ENCODE results near the gene SORCS2.

Gene SORCS2

DNA sequence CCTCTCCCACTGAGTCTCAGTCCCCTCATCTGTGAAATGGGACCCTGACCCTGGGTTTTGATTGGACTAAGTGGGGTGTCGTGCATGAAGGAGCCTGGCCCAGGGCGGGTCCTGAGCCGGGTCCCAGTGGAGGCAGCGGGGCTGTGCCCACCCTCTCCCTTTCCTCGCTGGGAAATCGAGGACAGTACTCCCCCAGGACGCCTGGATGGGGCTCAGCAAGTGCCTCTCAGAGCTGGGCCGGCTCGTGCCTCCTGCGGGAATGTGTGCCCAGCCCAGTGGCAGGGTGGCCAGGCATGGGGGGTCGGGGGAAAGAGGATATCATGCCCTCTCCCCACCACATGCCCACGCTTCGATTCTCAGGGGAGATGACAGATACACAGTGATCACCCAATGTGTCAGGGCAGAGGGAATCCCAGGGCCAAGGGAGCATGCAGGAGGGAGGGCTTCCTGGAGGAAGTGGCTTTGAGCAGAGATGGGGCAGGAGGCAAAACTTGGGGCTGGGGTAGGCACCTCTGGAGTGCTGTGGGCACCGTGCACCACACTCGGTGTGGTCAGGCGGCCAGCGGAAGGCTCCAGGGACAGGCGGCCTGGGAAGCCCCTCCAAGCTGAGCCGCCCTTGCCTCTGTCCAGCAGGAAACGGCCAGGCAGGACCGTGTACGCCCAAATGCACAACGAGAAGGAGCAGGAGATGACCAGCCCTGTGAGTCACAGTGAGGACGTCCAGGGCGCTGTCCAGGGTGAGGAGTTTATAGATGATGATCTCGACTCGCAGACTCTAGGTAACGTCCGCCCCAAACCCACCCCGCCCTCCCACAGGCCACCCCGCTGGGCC is 544.3 kb downstream of the SORCS2 start:
- H3K36me3 ChIP-seq (ENCODE audit: control insufficient read depth, insufficient read depth, low read length) = no peaks in the 10 kb centered on the region
- H3K9me3 ChIP-seq (ENCODE audit: control insufficient read depth, insufficient read depth, low read depth, low read length) = no peaks in the 10 kb centered on the region
- H3K27ac ChIP-seq (ENCODE audit: low read depth, low read length) = no peak overlapping the region
- H3K27me3 ChIP-seq (ENCODE audit: control insufficient read depth, insufficient read depth, low read length) = no peaks in the 10 kb centered on the region
- no peak overlapping the region for H3K4me3 ChIP-seq (ENCODE audit: low read depth, low read length)
- H3K4me1 ChIP-seq (ENCODE audit: control insufficient read depth, insufficient read depth, low read length) = no peaks in the 10 kb centered on the region
- no peak overlapping the region for H3K9ac ChIP-seq (ENCODE audit: low read length)

GRCh38 chr4:7737268-7737645 is 544.9 kb downstream of the SORCS2 start:
- Histone ChIP-seq H3K4me1 (ENCODE audit: control insufficient read depth, insufficient read depth, low read length) (no peaks in the 10 kb centered on the region), H3K36me3 (ENCODE audit: control insufficient read depth, insufficient read depth, low read length) (no peaks in the 10 kb centered on the region), H3K27me3 (ENCODE audit: control insufficient read depth, insufficient read depth, low read length) (no peaks in the 10 kb centered on the region), H3K9me3 (ENCODE audit: control insufficient read depth, insufficient read depth, low read depth, low read length) (no peaks in the 10 kb centered on the region), H3K27ac (ENCODE audit: low read depth, low read length) (no peak overlapping the region), H3K9ac (ENCODE audit: low read length) (no peak overlapping the region), H3K4me3 (ENCODE audit: low read depth, low read length) (no peak overlapping the region)

GRCh38 chr4:7737752-7738457 is 545.6 kb downstream of the SORCS2 start:
- no peaks in the 10 kb centered on the region for H3K27me3 ChIP-seq (ENCODE audit: control insufficient read depth, insufficient read depth, low read length)
- no peaks in the 10 kb centered on the region for H3K4me1 ChIP-seq (ENCODE audit: control insufficient read depth, insufficient read depth, low read length)
- no peaks in the 10 kb centered on the region for H3K36me3 ChIP-seq (ENCODE audit: control insufficient read depth, insufficient read depth, low read length)
- no peaks in the 10 kb centered on the region for H3K9me3 ChIP-seq (ENCODE audit: control insufficient read depth, insufficient read depth, low read depth, low read length)
- H3K4me3 ChIP-seq (ENCODE audit: low read depth, low read length) = no peak overlapping the region
- H3K9ac ChIP-seq (ENCODE audit: low read length) = no peak overlapping the region
- no peak overlapping the region for H3K27ac ChIP-seq (ENCODE audit: low read depth, low read length)

DNA sequence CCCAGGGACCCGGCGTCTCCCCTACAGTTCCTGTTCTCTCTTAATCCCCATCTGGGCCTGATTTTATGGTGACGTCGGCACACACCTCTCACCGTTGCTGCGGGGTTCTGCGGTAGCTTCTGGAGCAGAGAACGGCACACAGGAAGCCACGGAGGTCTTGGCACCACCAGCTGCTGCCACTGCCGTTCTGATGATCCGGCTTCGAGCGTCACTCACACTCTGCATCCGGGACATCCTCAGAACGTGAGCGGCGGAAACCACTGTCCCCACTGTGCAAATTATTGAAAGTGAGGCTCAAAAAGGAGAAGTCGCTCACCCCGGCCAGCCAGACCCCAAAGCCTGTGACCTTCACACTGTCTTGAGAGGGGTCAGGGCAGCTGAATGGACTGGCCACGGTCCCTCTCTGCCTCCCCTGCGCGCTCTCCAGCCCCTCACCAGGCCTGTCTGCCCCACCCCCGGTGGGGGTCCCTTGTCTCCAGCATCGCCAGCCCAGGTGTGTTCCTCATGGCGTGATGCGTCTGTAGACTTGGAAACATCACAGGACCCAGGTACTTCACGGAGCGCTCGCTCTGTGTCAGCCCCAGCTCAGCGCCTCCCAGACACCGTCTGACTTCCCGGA is 546.2 kb downstream of the SORCS2 start:
- H3K36me3 ChIP-seq (ENCODE audit: control insufficient read depth, insufficient read depth, low read length) = no peaks in the 10 kb centered on the region
- no peaks in the 10 kb centered on the region for H3K4me1 ChIP-seq (ENCODE audit: control insufficient read depth, insufficient read depth, low read length)
- H3K27me3 ChIP-seq (ENCODE audit: control insufficient read depth, insufficient read depth, low read length) = no peaks in the 10 kb centered on the region
- H3K9me3 ChIP-seq (ENCODE audit: control insufficient read depth, insufficient read depth, low read depth, low read length) = no peaks in the 10 kb centered on the region
- H3K9ac ChIP-seq (ENCODE audit: low read length) = no peak overlapping the region
- no peak overlapping the region for H3K27ac ChIP-seq (ENCODE audit: low read depth, low read length)
- no peak overlapping the region for H3K4me3 ChIP-seq (ENCODE audit: low read depth, low read length)

DNA sequence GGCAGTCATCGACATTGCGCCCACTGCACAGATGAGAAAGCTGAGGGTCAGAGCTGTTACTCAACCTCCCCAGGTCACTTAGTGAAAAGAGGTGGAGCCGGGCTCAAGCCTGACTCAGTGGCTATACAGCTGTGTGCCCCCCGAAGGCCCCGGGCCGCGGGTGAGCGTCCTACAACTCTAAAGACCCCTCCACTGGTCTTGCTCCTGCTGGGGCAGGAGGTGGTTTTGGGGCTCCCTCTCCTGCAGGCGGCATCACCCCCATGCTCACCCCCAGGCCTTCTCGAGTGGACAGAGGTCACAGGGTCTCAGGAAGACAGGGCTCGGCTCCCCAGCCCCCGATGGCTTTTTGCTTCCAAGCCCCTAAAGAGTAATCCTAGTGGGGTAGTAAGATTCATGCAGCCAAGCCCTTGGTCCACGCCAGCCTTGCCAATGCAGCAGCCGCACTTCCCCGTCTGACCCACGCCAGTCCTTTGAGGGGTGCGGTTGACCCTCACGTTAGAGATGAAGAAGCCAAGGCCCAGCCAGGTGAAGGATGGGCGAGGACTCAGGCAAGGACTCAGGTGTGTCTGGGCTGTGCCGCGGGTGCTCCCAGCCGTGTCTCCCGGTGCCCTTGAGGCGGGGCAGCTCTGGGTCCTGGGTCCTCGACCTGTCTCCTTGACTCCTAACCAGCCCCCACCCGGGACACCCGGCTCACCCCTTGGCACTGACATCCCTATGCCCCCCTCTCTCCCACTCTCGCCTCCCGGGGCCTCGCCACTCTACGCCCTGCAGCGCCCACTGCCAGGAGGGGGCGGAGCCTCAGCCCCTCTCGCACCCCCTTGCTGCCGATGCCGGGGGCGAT is 547.0 kb downstream of the SORCS2 start:
- Histone ChIP-seq H3K36me3 (ENCODE audit: control insufficient read depth, insufficient read depth, low read length) (no peaks in the 10 kb centered on the region), H3K4me1 (ENCODE audit: control insufficient read depth, insufficient read depth, low read length) (no peaks in the 10 kb centered on the region), H3K27me3 (ENCODE audit: control insufficient read depth, insufficient read depth, low read length) (no peaks in the 10 kb centered on the region), H3K9ac (ENCODE audit: low read length) (no peak overlapping the region), H3K9me3 (ENCODE audit: control insufficient read depth, insufficient read depth, low read depth, low read length) (no peaks in the 10 kb centered on the region), H3K4me3 (ENCODE audit: low read depth, low read length) (no peak overlapping the region), H3K27ac (ENCODE audit: low read depth, low read length) (no peak overlapping the region)

DNA sequence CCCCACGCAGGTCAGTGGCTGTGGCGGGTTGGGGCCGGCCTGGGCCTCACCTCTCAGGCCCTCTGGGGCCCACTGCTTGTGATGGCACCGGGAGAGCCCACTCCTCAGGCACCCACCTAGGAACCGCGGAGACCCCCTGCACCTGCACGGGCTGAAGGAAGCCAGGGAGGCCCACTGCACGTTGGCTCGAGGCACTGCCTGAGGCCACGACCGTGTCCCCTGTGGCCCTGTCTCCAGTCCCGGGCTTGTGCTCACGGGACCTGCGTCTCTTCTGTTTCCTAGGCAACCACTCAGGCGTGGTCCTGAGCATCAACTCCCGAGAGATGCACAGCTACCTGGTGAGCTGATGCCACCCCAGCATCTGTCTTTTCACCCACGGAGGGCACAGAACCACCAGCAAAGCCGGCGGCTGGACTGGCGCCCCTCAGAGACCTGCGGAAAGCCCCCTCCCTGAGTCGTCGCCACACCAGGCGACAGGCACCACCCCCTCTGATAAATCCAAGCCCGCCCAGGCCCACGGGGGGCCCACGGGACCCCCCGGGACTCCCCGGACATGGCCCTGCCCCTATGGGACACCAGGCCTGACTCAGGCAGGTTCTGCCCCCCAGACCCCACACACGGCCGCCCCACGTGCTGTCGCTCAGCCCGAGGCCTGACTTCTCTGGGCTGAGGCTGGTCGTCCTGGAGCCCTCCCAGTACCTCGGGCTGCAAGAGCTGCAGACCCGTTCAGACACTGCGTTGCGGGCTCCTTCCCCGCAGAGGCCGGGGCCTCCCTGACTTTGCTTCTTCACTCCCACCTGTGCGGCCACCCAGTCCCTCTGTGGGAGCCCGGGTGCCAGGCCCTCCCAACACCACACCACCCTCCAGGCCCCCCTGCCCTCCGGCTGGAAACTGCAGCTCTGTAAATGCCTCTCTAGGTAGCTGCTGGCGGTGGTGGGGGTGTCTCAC is 547.9 kb downstream of the SORCS2 start:
- H3K9ac ChIP-seq (ENCODE audit: low read length) = no peak overlapping the region
- H3K4me3 ChIP-seq (ENCODE audit: low read depth, low read length) = no peak overlapping the region
- H3K27me3 ChIP-seq (ENCODE audit: control insufficient read depth, insufficient read depth, low read length) = no peaks in the 10 kb centered on the region
- H3K36me3 ChIP-seq (ENCODE audit: control insufficient read depth, insufficient read depth, low read length) = no peaks in the 10 kb centered on the region
- no peak overlapping the region for H3K27ac ChIP-seq (ENCODE audit: low read depth, low read length)
- H3K9me3 ChIP-seq (ENCODE audit: control insufficient read depth, insufficient read depth, low read depth, low read length) = no peaks in the 10 kb centered on the region
- no peaks in the 10 kb centered on the region for H3K4me1 ChIP-seq (ENCODE audit: control insufficient read depth, insufficient read depth, low read length)

GRCh38 chr4:7740866-7741525 is 548.7 kb downstream of the SORCS2 start:
- Histone ChIP-seq H3K4me3 (ENCODE audit: low read depth, low read length) (no peak overlapping the region), H3K9me3 (ENCODE audit: control insufficient read depth, insufficient read depth, low read depth, low read length) (no peaks in the 10 kb centered on the region), H3K27me3 (ENCODE audit: control insufficient read depth, insufficient read depth, low read length) (no peaks in the 10 kb centered on the region), H3K27ac (ENCODE audit: low read depth, low read length) (no peak overlapping the region), H3K4me1 (ENCODE audit: control insufficient read depth, insufficient read depth, low read length) (no peaks in the 10 kb centered on the region), H3K9ac (ENCODE audit: low read length) (no peak overlapping the region), H3K36me3 (ENCODE audit: control insufficient read depth, insufficient read depth, low read length) (no peaks in the 10 kb centered on the region)

DNA sequence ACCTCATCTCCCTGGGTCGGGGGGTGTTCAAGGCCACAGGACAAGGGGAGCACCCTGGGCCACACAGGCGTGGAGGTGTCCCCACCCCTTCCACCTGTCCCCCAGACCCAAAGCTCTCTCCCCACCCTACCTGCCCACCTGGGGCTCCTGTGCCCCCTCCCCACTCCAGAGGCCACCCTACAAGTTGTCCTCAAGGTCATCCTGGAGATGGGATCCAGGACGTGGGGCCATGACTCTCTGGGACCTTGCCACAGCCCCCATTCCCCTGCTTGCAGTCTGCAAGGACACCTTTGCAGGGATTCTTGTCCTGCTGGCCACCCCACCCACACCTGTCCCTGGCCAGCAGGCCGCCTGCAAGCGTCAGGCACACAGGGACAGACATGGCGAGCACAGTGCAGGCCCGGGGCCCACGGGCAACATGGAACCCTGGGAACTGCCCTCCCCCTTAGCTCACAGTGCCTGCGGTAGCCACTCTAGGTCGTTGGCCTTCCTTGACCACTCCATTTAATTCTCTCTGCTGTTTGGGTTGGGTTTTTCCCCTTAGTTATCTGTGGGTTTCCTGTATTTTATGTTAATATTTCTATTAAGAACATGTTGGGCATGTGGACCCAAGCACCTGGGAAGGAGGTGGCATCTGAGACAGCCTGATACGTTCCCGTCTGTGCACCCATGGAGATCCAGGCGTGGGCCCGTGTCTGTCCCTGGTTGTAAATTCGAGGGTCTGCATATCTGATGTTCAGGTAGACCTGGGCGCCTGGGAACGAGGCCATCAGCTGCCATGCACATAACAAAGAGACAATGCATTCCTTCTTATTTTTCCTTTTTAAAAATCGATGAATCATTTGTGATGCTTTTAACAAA is 549.8 kb downstream of the SORCS2 start:
- no peak overlapping the region for H3K9ac ChIP-seq (ENCODE audit: low read length)
- no peaks in the 10 kb centered on the region for H3K4me1 ChIP-seq (ENCODE audit: control insufficient read depth, insufficient read depth, low read length)

GRCh38 chr4:7742807-7743280 is 550.5 kb downstream of the SORCS2 start:
- no peak overlapping the region for H3K27ac ChIP-seq (ENCODE audit: low read depth, low read length)
- no peaks in the 10 kb centered on the region for H3K4me1 ChIP-seq (ENCODE audit: control insufficient read depth, insufficient read depth, low read length)
- no peak overlapping the region for H3K4me3 ChIP-seq (ENCODE audit: low read depth, low read length)
- H3K9ac ChIP-seq (ENCODE audit: low read length) = no peak overlapping the region
- H3K27me3 ChIP-seq (ENCODE audit: control insufficient read depth, insufficient read depth, low read length) = no peaks in the 10 kb centered on the region
- H3K36me3 ChIP-seq (ENCODE audit: control insufficient read depth, insufficient read depth, low read length) = no peaks in the 10 kb centered on the region
- no peaks in the 10 kb centered on the region for H3K9me3 ChIP-seq (ENCODE audit: control insufficient read depth, insufficient read depth, low read depth, low read length)

More for the DNA sequence above, 549.8 kb downstream of the SORCS2 start:
- Histone ChIP-seq H3K4me3 (ENCODE audit: low read depth, low read length) (no peak overlapping the region), H3K36me3 (ENCODE audit: control insufficient read depth, insufficient read depth, low read length) (no peaks in the 10 kb centered on the region), H3K9me3 (ENCODE audit: control insufficient read depth, insufficient read depth, low read depth, low read length) (no peaks in the 10 kb centered on the region), H3K27me3 (ENCODE audit: control insufficient read depth, insufficient read depth, low read length) (no peaks in the 10 kb centered on the region), H3K27ac (ENCODE audit: low read depth, low read length) (no peak overlapping the region)
